ENCODE data around the gene CPAMD8. TPM values are rescaled to one million over a fixed set of nuclear protein-coding genes. Genes with fewer than 3 reads are reported as not detected.

The CPAMD8 gene
- total and polyA plus RNA-seq, 2 donors (not counting 1 experiment from before 2014, with no cell fraction given) = 1.1 to 2.7 TPM

GRCh38 chr19:16928916-16929315, 97.7 kb downstream of the CPAMD8 start:
- Histone ChIP-seq H3K27me3 (replicated peaks in 1 of 4; ENCODE audit: control extremely low read depth in 1 of 4, control insufficient read depth in 3 of 4, insufficient read depth in 4 of 4, low read length in 3 of 4) (peaks cover 0 to 9% (median 0%) of the 10 kb centered on the region in 4 experiments), H3K27ac (ENCODE audit: low read length in 2 of 2) (no peak overlapping the region), H3K79me2 (ENCODE audit: control insufficient read depth, insufficient read depth, low read length) (no peaks in the 10 kb centered on the region), H2AFZ (ENCODE audit: insufficient read depth, low read depth, low read length, poor library complexity, severe bottlenecking) (no peak overlapping the region), H4K20me1 (ENCODE audit: control insufficient read depth, insufficient read depth, low read length, poor library complexity, severe bottlenecking) (no peaks in the 10 kb centered on the region), H3K4me1 (ENCODE audit: control insufficient read depth in 2 of 2, insufficient read depth in 2 of 2, low read length in 2 of 2) (no peaks in the 10 kb centered on the region), H3K9ac (ENCODE audit: low read length) (no peak overlapping the region), H3K4me2 (replicated peaks; ENCODE audit: low read depth, low read length, poor library complexity, severe bottlenecking) (no peak overlapping the region), H3K9me3 (ENCODE audit: control extremely low read depth in 1 of 3, control insufficient read depth in 2 of 3, insufficient read depth in 1 of 3, low read length in 2 of 3) (peaks cover 0 to 51% (median 7%) of the 10 kb centered on the region in 3 donors), H3K4me3 (ENCODE audit: control extremely low read depth in 1 of 5, extremely low read depth in 1 of 5, insufficient read depth in 1 of 5, low read depth in 2 of 5, low read length in 4 of 5) (no peak overlapping the region), H3K36me3 (replicated peaks in 1 of 2; ENCODE audit: control extremely low read depth in 1 of 2, control insufficient read depth in 1 of 2, extremely low read depth in 1 of 2, insufficient read depth in 2 of 2, low read length in 1 of 2) (no peaks in the 10 kb centered on the region)
- ChIA-PET POLR2A (no interaction called here), CTCF (no interaction called here)
- Mint-ChIP-seq H3K9me3 (ENCODE audit: insufficient read depth) (peaks cover 13% of the 10 kb centered on the region), H3K4me1 (no peaks in the 10 kb centered on the region), H3K4me3 (no peak overlapping the region), H3K27ac (no peak overlapping the region), H3K27me3 (peaks cover 28% of the 10 kb centered on the region)
- intact Hi-C loops (cut with micrococcal nuclease) = no loop called here
- DNase-seq (no peak), ATAC-seq (ENCODE audit: low read depth) (no peak)
- 89% methylated on average over 10 of the region's 10 CpGs for WGBS (ENCODE audit: insufficient coverage)
- TF ChIP-seq, protein P1, sequence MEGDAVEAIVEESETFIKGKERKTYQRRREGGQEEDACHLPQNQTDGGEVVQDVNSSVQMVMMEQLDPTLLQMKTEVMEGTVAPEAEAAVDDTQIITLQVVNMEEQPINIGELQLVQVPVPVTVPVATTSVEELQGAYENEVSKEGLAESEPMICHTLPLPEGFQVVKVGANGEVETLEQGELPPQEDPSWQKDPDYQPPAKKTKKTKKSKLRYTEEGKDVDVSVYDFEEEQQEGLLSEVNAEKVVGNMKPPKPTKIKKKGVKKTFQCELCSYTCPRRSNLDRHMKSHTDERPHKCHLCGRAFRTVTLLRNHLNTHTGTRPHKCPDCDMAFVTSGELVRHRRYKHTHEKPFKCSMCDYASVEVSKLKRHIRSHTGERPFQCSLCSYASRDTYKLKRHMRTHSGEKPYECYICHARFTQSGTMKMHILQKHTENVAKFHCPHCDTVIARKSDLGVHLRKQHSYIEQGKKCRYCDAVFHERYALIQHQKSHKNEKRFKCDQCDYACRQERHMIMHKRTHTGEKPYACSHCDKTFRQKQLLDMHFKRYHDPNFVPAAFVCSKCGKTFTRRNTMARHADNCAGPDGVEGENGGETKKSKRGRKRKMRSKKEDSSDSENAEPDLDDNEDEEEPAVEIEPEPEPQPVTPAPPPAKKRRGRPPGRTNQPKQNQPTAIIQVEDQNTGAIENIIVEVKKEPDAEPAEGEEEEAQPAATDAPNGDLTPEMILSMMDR (IDR thresholded peaks at IDR 0.05) = no peak

DNA sequence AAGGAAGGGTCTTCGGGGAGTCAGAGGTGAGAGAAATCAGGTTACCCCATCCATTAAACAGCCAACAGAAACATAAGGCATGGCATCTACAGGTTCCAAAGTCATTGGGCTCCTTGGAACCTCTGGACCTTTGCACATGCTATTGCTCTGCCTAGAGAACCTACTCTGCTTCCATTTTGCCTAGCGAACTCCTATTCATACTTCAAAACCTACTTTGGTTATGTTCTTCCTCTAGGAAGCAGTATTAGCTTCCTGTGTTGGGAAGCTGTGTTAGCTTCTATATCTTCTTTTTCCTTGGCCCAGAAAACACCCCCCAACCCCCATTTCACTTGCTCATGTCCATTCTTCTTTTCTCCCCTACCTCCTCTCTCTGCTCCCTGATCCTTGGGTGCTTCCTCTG, 98.3 kb downstream of the CPAMD8 start:
- Histone ChIP-seq H3K27me3 (replicated peaks in 1 of 4; ENCODE audit: control extremely low read depth in 1 of 4, control insufficient read depth in 3 of 4, insufficient read depth in 4 of 4, low read length in 3 of 4) (peaks cover 0 to 9% (median 0%) of the 10 kb centered on the region in 4 experiments), H3K4me3 (ENCODE audit: control extremely low read depth in 1 of 5, extremely low read depth in 1 of 5, insufficient read depth in 1 of 5, low read depth in 2 of 5, low read length in 4 of 5) (no peak overlapping the region), H4K20me1 (ENCODE audit: control insufficient read depth, insufficient read depth, low read length, poor library complexity, severe bottlenecking) (no peaks in the 10 kb centered on the region), H3K9ac (ENCODE audit: low read length) (no peak overlapping the region), H3K79me2 (ENCODE audit: control insufficient read depth, insufficient read depth, low read length) (no peaks in the 10 kb centered on the region), H3K27ac (ENCODE audit: low read length in 2 of 2) (no peak overlapping the region), H3K9me3 (ENCODE audit: control extremely low read depth in 1 of 3, control insufficient read depth in 2 of 3, insufficient read depth in 1 of 3, low read length in 2 of 3) (peaks cover 0 to 54% (median under 1%) of the 10 kb centered on the region in 3 donors), H3K4me2 (replicated peaks; ENCODE audit: low read depth, low read length, poor library complexity, severe bottlenecking) (no peak overlapping the region), H3K36me3 (replicated peaks in 1 of 2; ENCODE audit: control extremely low read depth in 1 of 2, control insufficient read depth in 1 of 2, extremely low read depth in 1 of 2, insufficient read depth in 2 of 2, low read length in 1 of 2) (no peaks in the 10 kb centered on the region), H3K4me1 (ENCODE audit: control insufficient read depth in 2 of 2, insufficient read depth in 2 of 2, low read length in 2 of 2) (no peaks in the 10 kb centered on the region), H2AFZ (ENCODE audit: insufficient read depth, low read depth, low read length, poor library complexity, severe bottlenecking) (no peak overlapping the region)
- H3K9me3 Mint-ChIP-seq (ENCODE audit: insufficient read depth) = peaks cover 7% of the 10 kb centered on the region
- intact Hi-C loops (cut with micrococcal nuclease) = no loop called here
- no peak overlapping the region for H3K4me3 Mint-ChIP-seq
- 100% methylated on average over 2 of the region's 2 CpGs for WGBS (ENCODE audit: insufficient coverage)
- POLR2A ChIA-PET = no interaction called here
- DNase-seq (no peak), ATAC-seq (ENCODE audit: low read depth) (no peak)
- CTCF ChIA-PET = no interaction called here
- no peak for TF ChIP-seq EZH2 (IDR thresholded peaks at IDR 0.05; ENCODE audit: borderline replicate concordance, insufficient read depth, low read depth, low read length, poor library complexity, severe bottlenecking)
- TF ChIP-seq, protein P1 (IDR thresholded peaks at IDR 0.05) = no peak
- no peak overlapping the region for H3K27ac Mint-ChIP-seq
- H3K4me1 Mint-ChIP-seq = no peaks in the 10 kb centered on the region
- H3K27me3 Mint-ChIP-seq = peaks cover 28% of the 10 kb centered on the region
